Measurements from ENCODE around the gene TEPSIN.
A peak's percentile ranks its signal among the peaks of the same experiment; 100 is the strongest.
"Not testable (repeated sequence)": the region's sequence is repeated elsewhere in the genome, so short reads cannot be mapped to it uniquely, and the experiment has no call there.

Gene TEPSIN

DNA sequence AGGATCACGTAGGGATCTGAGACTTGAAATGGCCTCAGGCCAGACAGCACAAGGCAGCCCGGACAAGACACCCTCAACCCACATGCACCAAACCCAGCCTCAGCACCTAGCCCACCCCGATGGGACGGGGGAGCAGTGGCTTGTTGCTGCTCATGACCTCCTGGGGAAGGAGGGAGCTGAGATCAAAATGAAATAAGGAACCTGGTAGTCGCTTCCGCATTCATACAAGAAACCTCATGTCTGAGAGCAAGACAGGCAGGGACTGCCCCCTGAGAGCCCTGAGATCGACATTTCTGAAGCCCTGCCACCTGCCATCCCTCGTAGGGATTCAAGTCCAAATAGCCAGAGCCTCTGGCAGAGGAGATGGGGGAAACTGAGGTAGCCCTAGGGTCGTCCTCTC lies 10.4 kb downstream of the TEPSIN start:
- no peak overlapping the region for H3K4me3 ChIP-seq (replicated peaks; ENCODE audit: low read depth, low read length)
- TF ChIP-seq, protein P1, sequence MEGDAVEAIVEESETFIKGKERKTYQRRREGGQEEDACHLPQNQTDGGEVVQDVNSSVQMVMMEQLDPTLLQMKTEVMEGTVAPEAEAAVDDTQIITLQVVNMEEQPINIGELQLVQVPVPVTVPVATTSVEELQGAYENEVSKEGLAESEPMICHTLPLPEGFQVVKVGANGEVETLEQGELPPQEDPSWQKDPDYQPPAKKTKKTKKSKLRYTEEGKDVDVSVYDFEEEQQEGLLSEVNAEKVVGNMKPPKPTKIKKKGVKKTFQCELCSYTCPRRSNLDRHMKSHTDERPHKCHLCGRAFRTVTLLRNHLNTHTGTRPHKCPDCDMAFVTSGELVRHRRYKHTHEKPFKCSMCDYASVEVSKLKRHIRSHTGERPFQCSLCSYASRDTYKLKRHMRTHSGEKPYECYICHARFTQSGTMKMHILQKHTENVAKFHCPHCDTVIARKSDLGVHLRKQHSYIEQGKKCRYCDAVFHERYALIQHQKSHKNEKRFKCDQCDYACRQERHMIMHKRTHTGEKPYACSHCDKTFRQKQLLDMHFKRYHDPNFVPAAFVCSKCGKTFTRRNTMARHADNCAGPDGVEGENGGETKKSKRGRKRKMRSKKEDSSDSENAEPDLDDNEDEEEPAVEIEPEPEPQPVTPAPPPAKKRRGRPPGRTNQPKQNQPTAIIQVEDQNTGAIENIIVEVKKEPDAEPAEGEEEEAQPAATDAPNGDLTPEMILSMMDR (IDR thresholded peaks at IDR 0.05; ENCODE audit: insufficient read depth, low read length, poor library complexity, severe bottlenecking) = no peak
- peaks cover 21% of the 10 kb centered on the region for H3K36me3 ChIP-seq (ENCODE audit: control insufficient read depth, insufficient read depth, low read length)
- no peaks in the 10 kb centered on the region for H3K27me3 ChIP-seq (replicated peaks; ENCODE audit: control insufficient read depth, insufficient read depth, low read length)
- DNase-seq (ENCODE audit: extremely low read depth, insufficient read length) = peak; percentile 67

DNA sequence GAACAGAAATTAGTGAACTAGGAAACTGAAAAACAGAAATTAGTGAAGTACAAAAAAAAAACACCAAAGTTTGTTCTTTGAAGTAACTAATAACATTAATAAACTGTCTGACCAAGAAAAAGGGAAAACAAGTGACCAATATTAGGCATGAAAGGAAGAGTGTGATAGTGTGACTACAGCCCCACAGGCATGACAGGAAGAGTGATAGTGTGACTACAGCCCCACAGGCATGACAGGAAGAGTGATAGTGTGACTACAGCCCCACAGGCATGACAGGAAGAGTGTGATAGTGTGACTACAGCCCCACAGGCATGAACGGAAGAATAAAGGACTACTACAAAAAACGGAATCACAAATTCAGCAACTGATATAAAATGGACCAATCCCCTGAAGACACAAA lies 11.2 kb downstream of the TEPSIN start:
- not testable (repeated sequence) for H3K27me3 ChIP-seq (replicated peaks; ENCODE audit: control insufficient read depth, insufficient read depth, low read length); DNase-seq (ENCODE audit: extremely low read depth, insufficient read length); H3K4me3 ChIP-seq (replicated peaks; ENCODE audit: low read depth, low read length)
- peaks cover 15% of the 10 kb centered on the region for H3K36me3 ChIP-seq (ENCODE audit: control insufficient read depth, insufficient read depth, low read length)

DNA sequence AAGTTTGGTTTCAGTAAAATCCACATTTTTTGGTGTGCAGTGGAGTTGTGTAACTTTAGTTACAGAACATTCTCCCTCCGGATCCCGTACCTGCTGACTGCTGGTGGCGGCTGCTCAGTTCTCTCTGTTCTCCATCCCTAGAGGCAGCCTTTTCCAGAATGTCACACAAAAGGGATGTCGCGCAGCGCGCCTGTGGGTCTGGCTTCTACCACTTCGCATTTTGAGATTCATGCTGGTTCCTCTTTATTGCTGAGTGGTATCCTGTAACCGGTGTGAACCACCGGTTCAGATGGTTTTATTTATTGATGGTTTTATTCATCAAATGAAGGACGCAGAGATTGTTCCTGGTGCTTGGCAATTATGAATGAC lies 15.1 kb downstream of the TEPSIN start:
- H3K36me3 ChIP-seq (ENCODE audit: control insufficient read depth, insufficient read depth, low read length) = peaks cover 3% of the 10 kb centered on the region
- no peaks in the 10 kb centered on the region for H3K27me3 ChIP-seq (replicated peaks; ENCODE audit: control insufficient read depth, insufficient read depth, low read length)
- H3K4me3 ChIP-seq (replicated peaks; ENCODE audit: low read depth, low read length) = no peak overlapping the region; the same call in 1 of the 2 replicates
- no peak for DNase-seq (ENCODE audit: extremely low read depth, insufficient read length)
- TF ChIP-seq, protein P1 (IDR thresholded peaks at IDR 0.05; ENCODE audit: insufficient read depth, low read length, poor library complexity, severe bottlenecking) = no peak

DNA sequence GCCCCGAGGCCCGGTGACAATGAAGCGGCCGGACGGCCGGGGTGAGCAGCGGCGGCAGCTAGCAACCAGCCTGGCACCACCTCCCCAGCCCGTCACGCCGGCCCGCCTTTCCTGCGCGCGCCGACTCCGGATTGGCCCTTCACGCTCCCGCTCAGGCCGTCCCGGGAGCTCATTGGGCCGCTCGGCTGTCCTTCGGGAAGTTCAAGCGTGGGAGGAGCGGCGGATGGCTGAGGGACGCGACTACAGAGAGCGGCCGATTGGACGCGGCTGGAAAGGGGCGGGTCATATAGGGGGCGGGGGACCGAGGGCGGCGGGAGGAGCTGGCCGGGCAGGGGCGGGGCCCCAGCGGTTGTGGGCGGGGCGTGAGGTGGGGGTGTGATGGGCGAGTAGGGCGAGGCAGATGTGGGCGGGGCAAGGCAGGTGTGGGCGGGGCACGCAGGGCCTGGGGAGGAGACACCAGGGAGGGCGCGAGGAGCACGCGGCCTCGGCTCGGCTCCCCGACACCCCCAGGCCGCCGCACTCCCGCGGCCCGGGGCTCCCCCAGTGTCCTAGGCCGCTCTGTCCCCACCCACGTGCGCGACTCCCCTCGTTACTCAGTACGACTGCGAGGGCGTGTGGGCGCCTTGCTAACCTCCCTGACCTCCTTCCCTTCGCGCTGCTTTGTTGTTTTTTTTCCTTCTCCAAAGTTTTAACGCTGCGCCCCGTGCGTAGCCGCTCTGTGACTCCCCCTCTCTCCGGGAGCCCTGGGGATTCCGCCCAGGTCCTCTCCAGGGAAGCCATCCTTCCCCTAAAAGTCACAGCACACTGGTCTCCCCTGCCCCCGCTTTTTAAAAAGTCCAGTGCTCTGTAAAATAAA lies 15.7 kb downstream of the TEPSIN start, which contains the start of gene CEP131:
Gene CEP131 (minus strand): TSS at position 60 of the 856 bp plus-strand sequence. CDS start 2,909 bp downstream, outside the sequence.
- H3K4me3 ChIP-seq (replicated peaks; ENCODE audit: low read depth, low read length) = peak within 1 kb of the TSS; percentile 85
- H3K27me3 ChIP-seq (replicated peaks; ENCODE audit: control insufficient read depth, insufficient read depth, low read length) = no peaks in the 10 kb centered on the region
- H3K36me3 ChIP-seq (ENCODE audit: control insufficient read depth, insufficient read depth, low read length) = peaks cover 3% of the 10 kb centered on the region
- DNase-seq (ENCODE audit: extremely low read depth, insufficient read length) = peak; percentile 97
- TF ChIP-seq, protein P1 (IDR thresholded peaks at IDR 0.05; ENCODE audit: insufficient read depth, low read length, poor library complexity, severe bottlenecking) = no peak

DNA sequence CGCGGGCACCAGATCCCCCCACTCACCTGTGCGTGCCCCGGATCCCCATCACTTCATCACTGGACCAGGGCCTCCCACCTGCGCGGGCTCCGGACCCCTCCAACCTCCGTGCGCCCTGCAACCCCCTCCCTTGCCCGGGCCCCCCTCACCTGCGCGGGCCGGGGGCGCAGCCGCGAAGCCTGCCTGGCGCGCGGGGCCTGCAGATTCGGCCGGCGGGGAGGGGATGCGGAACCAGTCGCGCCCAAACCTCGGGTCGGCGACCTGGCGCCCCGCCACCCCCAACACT lies 16.3 kb downstream of the TEPSIN start:
- H3K27me3 ChIP-seq (replicated peaks; ENCODE audit: control insufficient read depth, insufficient read depth, low read length) = no peaks in the 10 kb centered on the region
- TF ChIP-seq, protein P1 (IDR thresholded peaks at IDR 0.05; ENCODE audit: insufficient read depth, low read length, poor library complexity, severe bottlenecking) = no peak
- no peak for DNase-seq (ENCODE audit: extremely low read depth, insufficient read length)

DNA sequence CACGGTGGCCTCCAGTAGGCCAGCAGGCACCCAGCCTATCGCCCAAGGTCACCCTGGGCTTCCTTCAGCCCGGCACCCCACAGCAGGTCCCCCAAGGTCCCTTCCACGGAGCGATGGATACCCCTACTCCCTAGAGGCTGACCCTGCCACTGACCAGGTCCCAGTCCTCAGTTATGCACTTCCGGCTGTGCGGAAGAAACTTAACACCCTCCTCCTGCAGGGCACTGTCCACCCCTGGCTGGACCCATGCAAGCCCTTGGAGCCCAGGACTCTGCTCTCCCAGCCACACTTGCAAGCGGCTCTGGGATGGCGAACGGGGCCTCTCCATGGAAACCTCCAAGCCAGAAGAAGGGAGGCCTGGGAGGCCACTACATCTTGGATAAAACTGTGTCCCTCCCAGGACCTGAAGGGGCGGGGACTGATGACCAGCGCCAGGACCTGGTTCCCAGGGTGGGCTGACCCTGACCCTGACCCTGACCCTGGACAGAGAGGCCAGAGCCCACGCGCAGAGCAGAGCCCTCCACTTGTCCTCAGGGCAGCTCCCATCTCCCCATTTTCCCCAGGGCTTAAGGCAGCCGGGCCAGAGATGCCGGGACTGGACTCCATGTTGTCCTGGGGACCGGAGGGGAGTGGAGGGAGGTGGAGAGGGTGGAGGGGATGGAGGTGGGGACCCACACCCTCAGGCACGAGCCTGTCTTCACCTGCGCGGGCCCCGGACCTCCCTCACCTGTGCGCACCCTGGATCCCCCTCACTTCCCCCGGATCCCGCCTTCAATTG lies 16.8 kb downstream of the TEPSIN start:
- TF ChIP-seq, protein P1 (IDR thresholded peaks at IDR 0.05; ENCODE audit: insufficient read depth, low read length, poor library complexity, severe bottlenecking) = no peak
- peaks cover 3% of the 10 kb centered on the region for H3K36me3 ChIP-seq (ENCODE audit: control insufficient read depth, insufficient read depth, low read length)
- no peaks in the 10 kb centered on the region for H3K27me3 ChIP-seq (replicated peaks; ENCODE audit: control insufficient read depth, insufficient read depth, low read length)
- no peak for DNase-seq (ENCODE audit: extremely low read depth, insufficient read length)
- H3K4me3 ChIP-seq (replicated peaks; ENCODE audit: low read depth, low read length) = peak overlapping the region; percentile 85

More for the DNA sequence above, 16.3 kb downstream of the TEPSIN start:
- peaks cover 3% of the 10 kb centered on the region for H3K36me3 ChIP-seq (ENCODE audit: control insufficient read depth, insufficient read depth, low read length)
- peak overlapping the region; percentile 85 for H3K4me3 ChIP-seq (replicated peaks; ENCODE audit: low read depth, low read length)
